NCI-H526 treated with DMSO at 0.1 percent for 48 hours (cell line): ENCODE data around the gene ST3GAL2.

Experiments used
- DNase-seq: peaks from one replicate; lab custom pipeline; 2025; lab: John Stamatoyannopoulos, UW

The ST3GAL2 gene

DNA sequence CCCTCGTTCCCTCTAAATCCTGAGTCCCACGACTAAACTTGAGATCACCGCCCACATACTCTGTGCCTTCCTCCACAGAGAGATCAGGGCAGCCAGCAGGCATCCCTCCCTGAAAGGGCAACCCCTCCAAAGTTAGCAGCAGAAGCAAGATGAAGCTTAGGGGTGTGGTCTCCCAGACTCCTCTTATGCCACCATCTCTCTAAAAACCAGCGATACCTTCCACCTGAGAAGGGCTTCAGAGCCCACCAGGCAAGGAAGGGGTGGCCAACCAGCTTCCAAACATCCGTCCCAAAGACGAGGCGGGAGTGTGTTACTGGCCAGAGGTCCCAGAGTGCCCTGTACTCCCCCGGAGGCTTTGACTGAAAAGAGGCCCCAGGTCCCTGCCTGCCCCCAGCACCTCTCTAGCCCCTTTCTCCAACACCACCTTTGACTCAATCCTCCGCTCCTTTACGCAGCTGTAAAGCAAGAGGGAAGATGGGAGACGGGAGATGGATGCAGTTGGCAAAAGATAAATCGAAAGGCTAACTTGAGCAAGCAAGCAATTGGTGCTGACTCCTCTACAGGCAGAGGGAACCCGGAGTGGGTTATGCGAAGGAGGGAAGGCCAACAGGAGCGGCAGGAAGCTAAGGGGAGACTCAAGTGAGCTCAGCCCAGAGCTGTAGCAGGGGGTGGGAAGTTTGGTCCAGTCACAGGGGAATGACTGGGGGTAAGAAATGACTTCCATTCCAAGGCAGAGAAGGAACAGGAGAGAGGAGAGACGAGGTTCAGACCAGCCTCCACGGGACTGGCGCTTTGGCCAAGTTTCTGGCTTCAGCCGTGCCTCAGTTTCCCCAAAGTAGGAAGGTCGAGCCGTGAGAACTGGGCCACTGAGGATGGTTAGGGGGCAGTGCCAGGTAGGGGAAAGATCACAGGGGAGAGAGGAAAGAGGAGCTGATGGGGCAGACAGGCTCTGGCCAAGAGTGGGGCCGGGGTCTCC is 1.0 kb downstream of the ST3GAL2 start:
- DNase-seq, result no peak

DNA sequence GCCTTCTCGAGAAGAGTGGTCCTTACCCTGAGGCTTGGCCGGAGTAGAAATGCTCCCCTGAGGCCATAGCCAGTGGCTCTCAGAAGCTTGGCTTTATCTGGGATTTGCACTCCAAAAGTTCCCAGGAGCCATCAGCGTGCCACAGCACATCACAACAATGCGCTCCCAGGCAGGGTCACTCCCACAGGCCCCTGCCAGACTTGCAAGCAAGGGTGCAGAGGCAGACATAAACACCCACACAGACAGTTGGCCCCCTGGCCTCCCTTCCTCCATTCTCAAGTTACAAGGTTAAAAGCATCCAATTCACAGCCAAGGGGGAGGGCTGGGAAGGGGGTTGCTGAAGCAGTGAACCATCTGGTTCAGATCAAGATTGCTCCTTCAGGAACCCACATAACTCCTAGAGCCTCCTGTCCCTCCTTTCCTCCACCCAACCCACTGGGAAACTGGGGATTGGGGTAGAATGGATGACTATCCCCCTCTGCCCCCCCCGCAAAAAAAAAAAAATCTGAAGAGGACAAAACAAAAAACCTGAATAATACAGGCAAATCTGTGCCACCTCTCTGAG is 1.8 kb downstream of the ST3GAL2 start:
- DNase-seq, result no peak

DNA sequence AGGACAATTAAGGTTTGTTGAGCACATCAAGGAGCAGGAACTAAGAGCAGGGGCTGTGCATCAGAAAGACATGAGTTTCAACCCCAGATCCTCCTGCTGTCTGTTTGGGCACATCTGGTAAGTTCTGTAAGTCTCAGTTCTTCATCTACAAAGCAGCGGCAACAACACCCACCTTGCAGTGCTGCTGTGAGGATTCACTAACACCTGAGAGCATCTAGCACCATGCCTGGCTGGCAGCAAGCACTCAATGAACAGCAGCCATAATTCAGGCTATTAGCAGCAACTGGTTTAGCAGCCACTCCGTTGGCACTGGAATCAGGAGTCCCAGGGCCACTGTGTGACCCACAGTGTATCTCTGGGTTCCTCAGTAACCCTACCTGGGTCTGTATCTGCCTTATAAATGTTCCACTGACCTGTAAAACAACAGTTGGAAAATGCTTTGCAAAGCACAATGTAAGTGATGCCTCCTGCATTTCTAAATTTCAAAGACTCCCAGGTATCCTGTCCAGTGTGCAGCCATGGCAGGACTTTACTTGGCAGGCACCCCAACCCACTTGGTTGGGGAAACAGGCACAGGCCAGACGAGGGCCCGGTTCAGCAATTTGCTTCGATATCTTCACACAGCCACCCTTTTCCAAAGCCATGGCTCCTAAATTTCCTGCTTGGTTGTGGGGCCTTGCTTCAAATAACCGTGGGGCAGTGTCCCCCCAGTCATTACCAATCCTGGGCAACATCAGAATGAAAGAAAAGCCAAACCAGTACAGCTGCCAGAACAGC is 4.2 kb downstream of the ST3GAL2 start:
- no peak for DNase-seq

DNA sequence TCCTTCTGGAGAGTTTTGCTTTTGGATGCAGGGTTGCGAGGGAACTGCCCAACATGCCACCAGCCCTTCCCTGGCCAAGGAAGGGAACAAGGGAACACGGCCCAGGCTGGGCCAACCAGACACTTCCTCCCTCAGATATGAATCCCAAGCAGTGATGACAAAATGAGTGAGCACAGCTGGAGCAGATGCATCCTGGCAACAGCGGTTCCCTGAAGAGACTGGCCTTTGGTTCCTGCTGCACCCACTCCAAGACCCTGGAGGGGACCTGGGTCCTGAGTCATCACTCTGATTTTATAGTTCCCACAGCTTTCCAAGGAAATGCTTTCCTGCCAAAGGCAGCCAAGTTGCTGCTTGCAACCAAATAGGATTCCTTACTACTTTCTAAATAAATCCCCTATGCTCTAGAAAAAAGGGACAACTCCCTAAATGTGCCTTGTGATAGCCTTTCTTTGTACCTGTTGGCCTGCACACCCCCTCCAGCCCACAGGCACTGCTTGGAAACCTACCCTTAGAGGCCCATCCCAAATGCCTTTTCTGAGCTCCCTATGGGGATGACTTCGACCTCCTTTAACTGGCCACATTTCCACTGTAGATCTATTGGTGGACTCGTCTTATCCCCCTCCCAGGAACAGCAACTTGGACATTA is 5.3 kb downstream of the ST3GAL2 start:
- DNase-seq, result no peak

DNA sequence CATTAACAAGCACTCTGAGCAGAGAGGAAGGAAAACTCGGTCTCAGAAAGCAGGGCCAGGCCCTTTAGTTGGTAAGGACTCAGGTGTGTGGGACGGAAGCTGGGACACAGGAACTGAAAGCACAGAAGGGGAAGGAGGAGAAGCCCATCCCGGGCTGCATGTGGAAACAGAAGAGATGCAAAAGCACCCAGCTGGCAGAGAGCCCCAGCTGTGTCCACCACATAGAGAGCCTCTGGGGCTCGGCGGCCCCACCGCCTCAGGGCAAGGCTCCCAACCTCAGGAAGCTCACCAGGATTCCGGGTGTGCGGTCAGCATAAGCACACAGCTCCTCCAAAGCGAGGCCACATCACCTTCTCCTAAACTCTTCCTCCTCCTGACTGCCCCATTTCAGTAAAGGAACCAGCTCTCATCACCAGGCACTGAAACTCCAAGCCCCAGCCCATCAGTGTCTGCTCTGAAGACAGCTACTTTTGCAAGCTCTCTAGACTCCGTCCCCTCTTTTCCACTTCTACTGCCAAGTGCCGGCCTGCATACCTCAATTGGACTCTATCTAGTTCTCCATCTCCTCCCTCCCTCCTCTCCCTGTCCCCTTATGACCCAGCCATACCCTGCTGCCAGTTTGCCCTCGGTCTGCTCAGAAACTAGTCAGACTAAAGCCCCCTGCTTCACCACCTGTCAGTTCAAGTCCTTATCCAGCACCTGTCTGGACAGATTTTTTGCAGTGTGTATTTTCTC is 6.0 kb downstream of the ST3GAL2 start:
- DNase-seq, result no peak

DNA sequence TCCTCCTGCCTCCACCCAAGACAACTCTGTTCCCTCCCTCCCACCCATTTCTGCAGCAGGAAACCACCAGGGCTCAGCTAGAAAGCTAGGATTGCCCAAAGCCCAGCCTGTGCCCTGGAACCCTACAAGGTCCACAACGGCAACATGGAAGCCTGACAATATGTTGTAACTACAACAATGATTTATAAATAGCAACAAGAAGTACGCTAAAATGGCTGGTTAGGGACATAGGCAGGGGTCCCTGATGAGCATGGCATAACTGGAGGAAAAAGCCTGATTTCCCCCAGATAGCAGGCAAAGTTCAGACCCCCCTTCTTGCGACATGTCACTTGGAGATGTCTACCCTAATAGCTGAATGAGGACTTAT is 6.6 kb downstream of the ST3GAL2 start:
- DNase-seq, result no peak

DNA sequence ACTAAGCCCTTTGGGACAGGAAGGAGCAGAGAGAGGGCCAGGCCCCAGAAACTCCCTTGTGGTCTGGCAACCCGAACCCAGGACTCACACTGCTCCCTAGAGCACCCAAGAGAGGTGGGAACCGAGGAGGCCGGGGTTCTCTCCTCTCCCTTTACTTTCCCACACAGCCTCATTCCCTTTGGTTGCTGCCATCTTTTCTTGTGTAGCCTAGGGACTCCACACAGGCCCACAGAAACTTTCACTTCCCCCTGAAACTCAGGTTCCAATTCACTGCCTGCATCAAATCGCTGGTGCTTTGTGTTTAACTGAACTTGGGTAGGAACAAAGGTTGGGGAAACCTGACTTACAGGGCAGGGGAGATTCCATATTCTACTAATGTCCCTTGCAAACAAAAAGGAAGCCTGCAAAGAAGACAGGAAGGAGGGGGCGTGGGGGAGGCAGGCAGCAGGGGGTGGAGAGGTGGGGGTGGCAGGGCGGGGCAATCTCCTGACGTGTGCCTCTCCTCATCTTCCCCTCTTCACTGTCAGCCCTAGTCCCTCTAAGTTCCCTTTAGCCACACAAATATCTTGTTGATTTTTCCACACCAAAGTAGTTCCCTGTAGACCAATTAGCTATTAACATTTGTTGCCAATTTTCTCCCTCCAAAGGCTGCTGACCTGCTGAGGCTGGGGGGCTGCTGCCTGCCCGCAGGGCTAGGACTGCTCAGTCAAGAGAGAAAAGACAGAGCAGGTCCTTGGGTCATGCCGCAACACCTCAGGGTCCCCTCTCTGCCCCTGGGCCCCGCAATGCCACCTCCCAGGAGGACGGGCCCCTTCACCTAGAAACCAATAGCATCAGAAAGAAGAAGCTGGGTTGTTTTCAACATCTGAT is 8.0 kb downstream of the ST3GAL2 start:
- no peak for DNase-seq

DNA sequence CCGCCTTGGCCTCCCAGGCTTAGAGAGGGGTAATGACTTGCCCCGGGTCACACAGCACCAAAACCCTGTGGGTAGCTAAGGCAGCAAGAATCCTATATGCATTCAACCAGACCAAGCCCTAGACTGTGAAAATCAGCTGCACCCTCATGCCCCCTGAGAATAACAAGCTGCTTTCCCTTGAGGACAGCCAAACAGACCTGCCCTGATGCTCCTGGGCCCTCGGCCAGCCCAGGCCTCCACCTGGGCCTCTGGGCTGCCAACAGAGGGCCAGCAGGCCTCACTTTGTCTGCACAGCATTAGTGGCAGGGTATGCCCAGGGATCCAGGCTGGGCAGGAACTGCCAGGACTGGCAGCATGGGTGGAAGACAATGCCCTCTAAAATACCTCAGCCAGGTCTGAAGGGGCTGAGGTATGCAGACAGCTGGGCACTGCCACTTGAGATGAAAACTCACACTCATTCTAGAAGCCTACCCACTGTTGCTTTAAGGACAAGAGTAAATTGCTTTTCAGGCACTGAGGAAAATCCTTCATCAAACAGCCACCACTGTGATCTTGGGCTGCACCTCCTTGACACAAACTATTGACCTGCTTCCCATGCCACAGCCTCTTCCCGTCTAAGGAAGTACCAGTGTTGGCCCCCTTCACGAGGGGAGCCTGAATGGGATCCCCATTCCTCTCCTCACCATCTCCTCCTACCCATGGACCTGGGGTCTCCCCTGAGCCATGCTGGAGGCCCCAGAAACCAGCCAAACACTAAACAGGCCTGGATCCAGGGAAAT is 8.8 kb downstream of the ST3GAL2 start:
- no peak for DNase-seq

DNA sequence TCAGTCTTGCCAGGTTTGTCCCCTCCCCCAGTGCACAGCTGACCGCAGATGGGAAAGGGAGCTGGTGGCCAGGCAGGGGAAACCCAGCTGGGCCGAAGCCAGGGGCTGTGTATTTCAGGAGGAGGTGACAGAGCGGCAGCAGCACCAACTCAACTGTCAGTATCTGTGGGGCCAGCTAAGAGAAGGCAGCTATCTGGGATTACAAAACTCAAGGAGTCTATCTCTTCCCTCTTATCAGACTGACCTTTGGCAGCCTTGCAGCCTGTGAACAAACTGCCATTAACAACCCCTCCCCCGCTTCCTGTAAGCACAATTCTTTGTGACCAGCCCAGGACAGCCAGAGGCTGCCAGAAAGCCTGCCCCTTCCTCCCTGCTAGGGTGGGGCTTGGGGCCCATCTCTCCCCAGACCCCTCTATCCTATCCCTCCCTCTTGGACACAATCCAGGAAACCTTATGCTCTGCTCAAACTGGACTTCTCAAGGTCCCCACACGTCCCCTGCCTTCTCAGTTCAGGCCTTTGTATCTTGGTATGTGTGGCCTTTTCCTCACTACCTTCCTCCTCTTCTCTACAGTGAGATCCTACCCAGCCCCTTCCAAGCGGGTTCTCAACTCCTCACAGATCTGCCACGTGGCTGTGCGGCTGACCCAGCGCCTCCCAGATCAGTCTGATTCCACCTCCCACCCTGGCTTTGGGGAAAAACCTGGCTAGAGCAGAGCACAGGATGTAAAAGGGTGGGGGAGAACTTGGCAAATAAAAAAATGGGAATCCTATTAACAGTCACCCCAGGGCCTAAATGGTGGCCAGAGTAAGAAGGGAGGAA is 10.5 kb downstream of the ST3GAL2 start:
- DNase-seq, result no peak

DNA sequence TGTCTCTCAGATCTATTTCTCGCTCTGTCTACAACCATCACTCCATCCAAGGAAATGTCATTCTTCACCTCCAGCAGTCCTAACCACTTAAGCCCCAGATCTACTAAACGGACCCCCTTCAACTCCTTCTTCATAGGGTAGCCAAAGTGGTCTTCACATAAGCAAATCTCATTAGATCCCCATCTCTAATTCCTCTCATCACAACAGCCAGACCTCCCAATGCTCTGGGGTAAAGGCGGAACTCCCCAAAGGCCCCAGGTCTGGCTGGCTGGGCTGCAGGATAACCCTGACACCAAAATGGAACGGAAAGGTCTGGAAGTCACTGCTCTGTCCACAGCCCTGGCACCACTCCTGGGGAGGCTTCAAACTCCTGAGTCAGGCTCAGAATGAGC is 11.1 kb downstream of the ST3GAL2 start:
- no peak for DNase-seq

DNA sequence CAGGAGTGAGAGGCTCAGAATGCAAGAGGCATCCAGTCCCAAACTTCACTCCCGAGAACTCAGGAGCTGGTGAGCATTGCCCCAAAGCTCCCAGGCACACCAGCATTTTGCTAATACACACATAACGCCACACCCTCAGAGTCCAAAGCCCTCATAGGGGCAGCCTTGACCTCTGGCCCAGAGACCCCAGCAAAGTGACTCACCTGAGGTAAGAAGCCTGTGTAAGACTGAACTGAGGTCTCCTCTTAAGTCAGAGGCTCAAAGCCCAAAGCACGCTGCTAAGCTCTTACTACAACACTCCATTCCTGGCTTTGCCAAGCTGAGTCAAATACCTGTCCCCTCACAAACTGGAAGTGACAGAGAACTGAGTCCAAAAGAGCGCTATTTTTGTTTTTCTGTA is 16.4 kb downstream of the ST3GAL2 start:
- no peak for DNase-seq

DNA sequence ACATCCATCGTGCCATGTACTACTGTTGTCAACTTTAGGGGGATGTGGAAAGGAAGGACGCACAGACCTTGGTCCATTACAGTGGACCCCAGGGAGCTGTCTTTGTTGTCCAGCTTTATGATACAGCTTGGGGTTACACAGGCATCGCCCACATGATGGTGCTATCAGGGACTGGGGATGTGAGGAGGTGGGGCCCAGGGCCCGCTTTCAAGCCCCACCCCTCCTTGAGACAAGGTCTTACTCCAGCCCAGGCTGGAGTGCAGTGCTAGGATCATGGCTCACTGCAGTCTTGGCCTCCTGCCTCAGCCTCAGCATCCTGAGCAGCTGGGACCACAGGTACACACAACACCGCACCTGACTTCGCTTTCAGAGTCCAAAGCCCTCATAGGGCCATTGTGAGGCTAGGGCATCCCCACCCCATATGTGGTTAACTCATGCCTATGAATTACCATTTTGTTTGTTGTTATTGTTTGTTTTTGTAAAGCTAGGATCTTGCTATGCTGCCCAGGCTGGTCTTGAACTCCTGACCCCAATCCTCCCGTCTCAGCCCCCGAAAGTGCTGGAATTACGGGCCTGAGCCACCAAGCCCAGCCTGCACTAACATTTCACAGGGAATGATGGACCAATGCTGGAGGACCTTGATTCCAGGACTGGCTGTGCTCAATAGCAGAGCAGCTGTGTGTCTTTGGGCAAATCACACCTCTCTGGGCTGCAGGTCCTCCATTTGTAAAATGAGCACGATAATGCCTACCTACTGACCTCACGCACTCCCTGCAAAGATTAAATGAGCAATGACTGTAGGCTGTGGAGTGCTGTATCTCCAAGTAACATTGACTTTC is 17.2 kb downstream of the ST3GAL2 start:
- no peak for DNase-seq

DNA sequence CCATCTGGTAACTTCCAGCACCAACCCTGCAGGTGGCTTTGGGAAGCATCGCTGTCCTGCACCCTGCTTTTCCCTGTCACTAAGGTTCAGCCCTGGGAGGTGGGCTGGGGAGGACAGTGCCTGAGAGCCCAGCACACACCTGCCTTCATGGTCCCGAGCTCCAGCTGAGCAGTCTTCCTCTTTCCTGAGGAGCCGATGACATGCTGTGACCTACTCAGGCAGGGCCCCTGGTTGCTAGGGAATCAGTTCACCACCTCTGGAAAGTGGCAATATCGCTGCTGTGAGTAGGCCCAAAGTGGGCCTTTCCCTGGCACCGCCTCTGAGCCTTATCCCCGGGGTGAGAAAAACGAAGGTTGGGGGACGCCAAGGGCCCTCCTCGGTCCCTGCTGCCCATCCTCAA is 17.9 kb downstream of the ST3GAL2 start:
- DNase-seq, result no peak

DNA sequence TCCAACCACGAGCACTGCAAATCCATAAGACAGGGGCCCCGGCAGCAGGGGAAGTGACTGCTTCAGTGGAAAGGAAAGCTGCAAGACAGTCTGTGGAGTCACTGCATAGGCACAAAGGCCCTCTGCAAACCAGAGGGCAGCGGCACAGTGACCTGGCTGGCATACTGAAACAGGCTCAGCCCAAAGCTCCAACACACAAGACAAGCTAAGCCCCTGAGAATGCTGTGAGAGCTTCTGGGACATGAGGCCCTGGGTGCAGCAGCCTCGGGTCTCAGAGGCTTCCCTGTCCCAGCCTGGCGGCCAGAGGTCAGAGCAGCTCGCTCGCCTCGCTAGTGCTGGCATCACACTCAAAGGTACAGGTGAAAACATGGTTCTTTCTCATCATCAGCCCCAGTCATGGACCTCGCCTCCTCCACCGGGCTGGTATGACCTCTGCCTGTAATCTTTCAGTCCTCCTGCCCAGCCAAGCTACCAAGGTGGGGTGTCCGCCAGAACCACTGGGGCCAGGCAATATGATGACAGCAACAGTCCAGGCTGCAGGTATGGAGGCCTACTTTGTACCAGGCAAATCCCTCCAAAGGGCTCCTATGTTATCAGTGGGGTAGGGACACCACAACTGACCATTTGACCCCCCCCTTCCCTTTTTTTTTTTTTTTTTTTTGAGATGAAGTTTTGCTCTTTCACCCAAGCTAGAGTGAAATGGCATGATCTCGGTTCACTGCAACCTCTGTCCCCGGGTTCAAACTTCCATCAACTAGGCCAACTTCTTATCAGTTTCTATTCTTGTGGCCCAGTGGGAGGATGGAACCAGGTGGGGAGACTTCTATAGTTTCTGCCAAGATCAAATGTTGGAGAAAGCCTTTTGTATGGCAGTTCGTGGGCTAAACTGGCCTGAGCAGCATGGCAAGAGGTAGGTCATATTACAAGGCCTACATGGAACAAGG is 19.2 kb downstream of the ST3GAL2 start:
- no peak for DNase-seq

DNA sequence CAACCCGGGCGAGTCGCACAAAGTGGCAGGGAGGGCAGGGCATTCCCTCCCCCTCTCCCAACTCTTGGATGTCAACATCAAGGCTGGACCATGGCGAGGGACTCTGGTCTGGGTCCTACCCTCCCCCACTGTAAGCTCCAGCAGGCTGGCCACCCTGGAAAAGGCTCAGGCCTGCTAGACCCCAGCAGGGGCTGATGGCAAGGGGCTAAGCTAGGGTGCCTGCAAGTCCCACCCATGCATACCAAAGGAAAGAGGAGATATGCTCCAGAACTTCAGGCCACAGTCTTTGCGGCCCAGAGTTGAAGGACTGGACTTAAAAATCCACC is 19.9 kb downstream of the ST3GAL2 start:
- no peak for DNase-seq

DNA sequence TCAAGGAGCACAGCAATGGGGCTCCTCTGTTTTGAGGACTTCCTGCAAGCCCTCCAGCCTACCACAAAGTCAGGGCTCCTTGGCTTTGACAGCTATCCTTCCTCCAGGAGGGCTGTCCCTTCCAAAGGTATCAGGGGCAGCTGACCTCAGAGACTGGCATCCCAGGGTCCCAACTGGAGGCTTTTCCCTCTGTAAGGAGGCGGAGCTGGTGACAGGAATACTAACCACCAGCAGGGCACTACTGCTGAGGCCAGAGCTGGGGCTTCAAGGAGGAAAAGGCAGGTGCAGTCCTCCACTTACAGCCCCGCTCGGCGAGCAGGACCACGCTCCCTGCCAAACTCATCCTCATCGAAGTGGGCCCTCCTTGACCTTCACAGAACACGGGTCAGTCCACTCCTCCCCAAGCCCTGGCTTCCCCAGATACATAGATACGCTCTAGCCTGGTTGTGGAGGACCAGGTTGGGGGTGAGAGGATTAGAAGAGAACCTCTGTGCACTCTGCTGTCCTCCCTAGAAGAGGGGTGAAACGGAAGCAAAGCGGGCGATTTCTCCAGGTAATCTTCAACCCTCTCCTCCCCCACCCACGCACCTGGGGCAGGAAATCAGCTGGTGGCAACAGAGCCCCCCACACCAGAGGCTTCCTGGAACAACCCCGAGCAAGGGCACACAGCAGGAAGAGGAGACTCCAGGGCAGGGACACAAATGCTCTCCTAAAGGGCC is 20.5 kb downstream of the ST3GAL2 start:
- no peak for DNase-seq
